Measurements from ENCODE around the gene CFTR. TPM values are rescaled to one million over a fixed set of nuclear protein-coding genes. Genes with fewer than 3 reads are reported as not detected.
A peak's percentile ranks its signal among the peaks of the same experiment; 100 is the strongest.

Gene CFTR
- total RNA-seq, 1 experiment from 2014 or later, result not detected

DNA sequence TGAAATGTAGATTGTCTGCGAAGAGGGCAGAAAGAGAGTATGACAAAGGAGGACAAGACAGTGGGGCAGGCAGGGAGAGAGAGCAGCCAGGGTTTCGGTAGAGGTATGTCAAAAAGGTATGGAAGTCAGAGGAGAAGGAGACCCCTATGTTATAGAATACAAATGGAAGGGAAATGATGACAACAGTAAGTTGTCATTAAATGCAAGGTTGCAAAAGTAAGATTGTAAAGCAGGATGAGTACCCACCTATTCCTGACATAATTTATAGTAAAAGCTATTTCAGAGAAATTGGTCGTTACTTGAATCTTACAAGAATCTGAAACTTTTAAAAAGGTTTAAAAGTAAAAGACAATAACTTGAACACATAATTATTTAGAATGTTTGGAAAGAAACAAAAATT lies 126.3 kb downstream of the CFTR start:
- no peak for DNase-seq
- Histone ChIP-seq H3K9me3 (ENCODE audit: insufficient read depth, low read depth) (no peaks in the 10 kb centered on the region), H2AFZ (no peak overlapping the region), H3K27ac (no peak overlapping the region), H3K36me3 (ENCODE audit: low read depth) (no peaks in the 10 kb centered on the region), H3K4me2 (no peak overlapping the region), H4K20me1 (ENCODE audit: insufficient read depth) (no peaks in the 10 kb centered on the region), H3F3A (ENCODE audit: insufficient read depth, low read depth) (no peaks in the 10 kb centered on the region), H3K4me1 (replicated peaks; ENCODE audit: insufficient read depth) (no peaks in the 10 kb centered on the region), H3K4me3 (no peak overlapping the region), H3K27me3 (ENCODE audit: insufficient read depth, low read depth) (no peaks in the 10 kb centered on the region), H3K79me2 (ENCODE audit: low read depth) (no peaks in the 10 kb centered on the region), H3K9me2 (ENCODE audit: insufficient read depth) (no peaks in the 10 kb centered on the region; the same call in 1 of the 2 replicates)
- ChIA-PET CTCF (no interaction called here), POLR2A (ENCODE audit: unreplicated experiment) (no interaction called here)
- TF ChIP-seq CTCF (conservative IDR thresholded peaks at IDR 0.05), result no peak
- no peak for TF ChIP-seq EZH2 (IDR thresholded peaks at IDR 0.05; ENCODE audit: low read depth)
- no TSS peak for BruUV-seq (replicated peaks)
- intact Hi-C loops (cut with micrococcal nuclease; ENCODE audit: unreplicated experiment), result no loop called here

GRCh38 chr7:117610396-117610795 lies 130.6 kb downstream of the CFTR start:
- POLR2A ChIA-PET (ENCODE audit: unreplicated experiment), result no interaction called here
- no peaks in the 10 kb centered on the region for H3K9me3 ChIP-seq (ENCODE audit: insufficient read depth, low read depth)
- H3K4me2 ChIP-seq, result no peak overlapping the region
- BruUV-seq (replicated peaks), result no TSS peak
- intact Hi-C loops (cut with micrococcal nuclease; ENCODE audit: unreplicated experiment), result no loop called here
- 0 out of 2 replicates have a peak, but pooled peaks cover 5% of the 10 kb centered on the region for H3K4me1 ChIP-seq (replicated peaks; ENCODE audit: insufficient read depth)
- H3K4me3 ChIP-seq, result no peak overlapping the region
- CTCF ChIA-PET, result no interaction called here
- TF ChIP-seq EZH2 (IDR thresholded peaks at IDR 0.05; ENCODE audit: low read depth), result no peak
- no peak for TF ChIP-seq CTCF (conservative IDR thresholded peaks at IDR 0.05)
- no peak for DNase-seq
- H3K36me3 ChIP-seq (ENCODE audit: low read depth), result no peaks in the 10 kb centered on the region
- no peaks in the 10 kb centered on the region for H3K27me3 ChIP-seq (ENCODE audit: insufficient read depth, low read depth)
- no peak overlapping the region for H3K27ac ChIP-seq
- no peaks in the 10 kb centered on the region for H4K20me1 ChIP-seq (ENCODE audit: insufficient read depth)
- no peaks in the 10 kb centered on the region for H3K79me2 ChIP-seq (ENCODE audit: low read depth)
- no peaks in the 10 kb centered on the region; the same call in 1 of the 2 replicates for H3K9me2 ChIP-seq (ENCODE audit: insufficient read depth)
- H2AFZ ChIP-seq, result no peak overlapping the region
- no peaks in the 10 kb centered on the region for H3F3A ChIP-seq (ENCODE audit: insufficient read depth, low read depth)

GRCh38 chr7:117612637-117613036 lies 132.8 kb downstream of the CFTR start:
- H3K36me3 ChIP-seq (ENCODE audit: low read depth), result no peaks in the 10 kb centered on the region
- TF ChIP-seq EZH2 (IDR thresholded peaks at IDR 0.05; ENCODE audit: low read depth), result no peak
- no peak for TF ChIP-seq CTCF (conservative IDR thresholded peaks at IDR 0.05)
- no peaks in the 10 kb centered on the region for H3K27me3 ChIP-seq (ENCODE audit: insufficient read depth, low read depth)
- DNase-seq, result no peak
- H3K4me1 ChIP-seq (replicated peaks; ENCODE audit: insufficient read depth), result 0 out of 2 replicates have a peak, but pooled peaks cover 5% of the 10 kb centered on the region
- no peak overlapping the region for H3K27ac ChIP-seq
- intact Hi-C loops (cut with micrococcal nuclease; ENCODE audit: unreplicated experiment), result no loop called here
- CTCF ChIA-PET, result no interaction called here
- POLR2A ChIA-PET (ENCODE audit: unreplicated experiment), result no interaction called here
- no peaks in the 10 kb centered on the region for H3F3A ChIP-seq (ENCODE audit: insufficient read depth, low read depth)
- H4K20me1 ChIP-seq (ENCODE audit: insufficient read depth), result no peaks in the 10 kb centered on the region
- no peaks in the 10 kb centered on the region; the same call in 1 of the 2 replicates for H3K9me2 ChIP-seq (ENCODE audit: insufficient read depth)
- no peak overlapping the region for H3K4me3 ChIP-seq
- no TSS peak for BruUV-seq (replicated peaks)
- no peaks in the 10 kb centered on the region for H3K9me3 ChIP-seq (ENCODE audit: insufficient read depth, low read depth)
- H3K79me2 ChIP-seq (ENCODE audit: low read depth), result no peaks in the 10 kb centered on the region
- peak overlapping the region; percentile 37; the same call in 1 of the 2 replicates for H2AFZ ChIP-seq
- no peak overlapping the region for H3K4me2 ChIP-seq

Measured in PC-9 (cell line).